HCT116 (cell line): ENCODE data around the gene IFI16. TPM values are rescaled to one million over a fixed set of nuclear protein-coding genes. Genes with fewer than 3 reads are reported as not detected.

Experiments
- ATAC-seq: fragments of 200-7000 bp; cut with Tn5 transposase; 2 replicates; pipeline ENCODE4 v1.9.1; 2020; ENCODE audit warnings: mild to moderate bottlenecking, moderate library complexity
- BruUV-seq: library from RNA; stranded (reverse); fragments of 400-500 nt; replicated peaks from 2 replicates; lab custom pipeline; 2021; lab: Mats Ljungman, UMichigan
- CTCF ChIA-PET: fragments of 300-600 bp; sonication (Branson Sonifier 250); formaldehyde crosslinking; loops from one replicate; lab custom pipeline; 2021; ENCODE audit warnings: antibody characterized with exemption; lab: Charles Lee
- POLR2A ChIA-PET: fragments of 300-600, 350-600 bp; sonication (Branson Sonifier 250); formaldehyde crosslinking; loops from one replicate; lab custom pipeline; 2021; ENCODE audit warnings: antibody characterized with exemption; lab: Charles Lee
- RAD21 ChIA-PET, 2 experiments: fragments of 300-600 bp; sonication (Branson Sonifier 250); formaldehyde crosslinking; loops; one replicate each; lab custom pipeline; 2023; ENCODE audit warnings: low total read pairs in 2 of 2; ENCODE audit not compliant: uncharacterized antibody in 2 of 2, unreplicated experiment in 2 of 2, low non-redundant PET in 1 of 2; lab: Charles Lee
- DNase-seq: peaks from one replicate; pipeline ENCODE4 v3.0.0-alpha.2; 2010; ENCODE audit warnings: low read depth, low spot score
- H2AFZ ChIP-seq: fragments of 200-600 bp; shearing (Covaris generic), sonication (generic); 2 replicates; pipeline ENCODE4 v1.6.1; 2017; ENCODE audit warnings: low read depth, mixed run types, mixed read lengths, antibody characterized with exemption, low read length; ENCODE audit not compliant: poor library complexity, severe bottlenecking
- H3K27ac ChIP-seq: 2 replicates; pipeline ENCODE4 v1.5.1; 2012; ENCODE audit warnings: low read depth, low read length
- H3K27me3 ChIP-seq: fragments of 200-600 bp; sonication (generic); 2 replicates; pipeline ENCODE4 v1.6.1; 2016; ENCODE audit warnings: mixed run types, low read length, mixed read lengths; ENCODE audit not compliant: insufficient read depth
- H3K36me3 ChIP-seq, 2 experiments: fragments of 200-500 bp in 1 of 2; fragments of 200-600 bp in 1 of 2; sonication (Bioruptor generic) in 1 of 2; sonication (generic) in 1 of 2; 2 replicates each; pipeline versions ENCODE4 v1.5.1 to v1.6.1; 2014 to 2016; ENCODE audit warnings: low read length in 2 of 2, inconsistent platforms in 1 of 2, mixed read lengths in 1 of 2, mixed run types in 1 of 2; ENCODE audit not compliant: insufficient read depth in 2 of 2, control insufficient read depth in 1 of 2
- H3K4me1 ChIP-seq, 2 experiments: fragments of 200-600 bp in 1 of 2; sonication (generic) in 1 of 2; 2 replicates each; pipeline versions ENCODE4 v1.5.1 to v1.6.1; 2012 to 2017; ENCODE audit warnings: low read length in 2 of 2, inconsistent platforms in 1 of 2, mild to moderate bottlenecking in 1 of 2, mixed read lengths in 1 of 2, mixed run types in 1 of 2, moderate library complexity in 1 of 2; ENCODE audit not compliant: insufficient read depth in 2 of 2, control insufficient read depth in 1 of 2
- H3K4me2 ChIP-seq: fragments of 200-600 bp; sonication (generic); 2 replicates; pipeline ENCODE4 v1.6.1; 2017; ENCODE audit warnings: mixed run types, low read length, mixed read lengths
- H3K4me3 ChIP-seq, 2 experiments: fragments of 200-600 bp in 1 of 2; sonication (generic) in 1 of 2; replicated peaks in 1 of 2; 2 replicates each; pipeline ENCODE4 v1.5.1; 2011 to 2016; ENCODE audit warnings: low read length in 2 of 2, control low read depth in 1 of 2, low read depth in 1 of 2, mild to moderate bottlenecking in 1 of 2, mixed read lengths in 1 of 2, mixed run types in 1 of 2
- H3K79me2 ChIP-seq: fragments of 200-600 bp; sonication (generic); 2 replicates; pipeline ENCODE4 v1.6.1; 2017; ENCODE audit warnings: mild to moderate bottlenecking, mixed run types, low read length, moderate library complexity, mixed read lengths; ENCODE audit not compliant: insufficient read depth
- H3K9ac ChIP-seq: fragments of 200-600 bp; sonication (generic); 2 replicates; pipeline ENCODE4 v1.6.1; 2016; ENCODE audit warnings: low read length, mixed read lengths
- H3K9me2 ChIP-seq: fragments of 200-600 bp; sonication (generic), shearing (Covaris generic); 2 replicates; pipeline ENCODE4 v1.6.1; 2017; ENCODE audit warnings: mixed run types, mild to moderate bottlenecking, moderate library complexity; ENCODE audit not compliant: insufficient read depth
- H3K9me3 ChIP-seq, 2 experiments: fragments of 200-500 bp in 1 of 2; fragments of 200-600 bp in 1 of 2; sonication (Bioruptor generic) in 1 of 2; sonication (generic) in 1 of 2; 2 replicates each; pipeline ENCODE4 v1.6.1; 2014 to 2017; ENCODE audit warnings: low read length in 2 of 2, mixed read lengths in 2 of 2, inconsistent platforms in 1 of 2, low read depth in 1 of 2, mild to moderate bottlenecking in 1 of 2, mixed run types in 1 of 2, moderate library complexity in 1 of 2; ENCODE audit not compliant: control insufficient read depth in 1 of 2, insufficient read depth in 1 of 2
- H4K20me1 ChIP-seq: fragments of 200-600 bp; sonication (generic), shearing (Covaris generic); 2 replicates; pipeline ENCODE4 v1.6.1; 2017; ENCODE audit warnings: mixed run types, mild to moderate bottlenecking, moderate library complexity; ENCODE audit not compliant: insufficient read depth
- CBX3 ChIP-seq: IDR thresholded peaks from 2 replicates; pipeline ENCODE4 v1.6.1; 2012; ENCODE audit warnings: low read depth
- CEBPB ChIP-seq: IDR thresholded peaks from 2 replicates; pipeline ENCODE4 v1.6.1; 2012; ENCODE audit warnings: low read depth
- ELF1 ChIP-seq: IDR thresholded peaks from 2 replicates; pipeline ENCODE4 v1.6.1; 2012; ENCODE audit warnings: low read depth, borderline replicate concordance
- EZH2 ChIP-seq: fragments of 200-600 bp; sonication (generic); IDR thresholded peaks from 2 replicates; pipeline ENCODE4 v1.6.1; 2017; ENCODE audit warnings: antibody characterized with exemption, mixed run types
- FOSL1 ChIP-seq: IDR thresholded peaks from 2 replicates; pipeline ENCODE4 v1.6.1; 2012; ENCODE audit warnings: low read depth
- JUND ChIP-seq: IDR thresholded peaks from 2 replicates; pipeline ENCODE4 v1.6.1; 2012
- POLR2A ChIP-seq: IDR thresholded peaks from 2 replicates; pipeline ENCODE4 v1.7.0; 2011; ENCODE audit warnings: borderline replicate concordance; ENCODE audit not compliant: insufficient read depth, insufficient read length; ENCODE audit errors: extremely low read depth
- POLR2AphosphoS5 ChIP-seq: IDR thresholded peaks from 2 replicates; pipeline ENCODE4 v1.6.1; 2011; ENCODE audit warnings: mild to moderate bottlenecking, low read depth, low read length, moderate library complexity
- RAD21 ChIP-seq: IDR thresholded peaks from 2 replicates; pipeline ENCODE4 v1.6.1; 2012; ENCODE audit warnings: low read depth, mild to moderate bottlenecking
- SIN3A ChIP-seq: IDR thresholded peaks from 2 replicates; pipeline ENCODE4 v1.6.1; 2012; ENCODE audit warnings: low read depth
- SRF ChIP-seq: IDR thresholded peaks from 2 replicates; pipeline ENCODE4 v1.6.1; 2012; ENCODE audit warnings: low read depth
- TCF7L2 ChIP-seq: IDR thresholded peaks from 2 replicates; pipeline ENCODE4 v1.7.0; 2011; ENCODE audit warnings: borderline replicate concordance, inconsistent platforms; ENCODE audit not compliant: insufficient read depth, insufficient read length; ENCODE audit errors: extremely low read depth
- ZFX ChIP-seq: fragments of 450-650 bp; IDR thresholded peaks from 2 replicates; pipeline ENCODE4 v1.6.1; 2017
- ZNF274 ChIP-seq: fragments of 200-500 bp; sonication (Bioruptor generic); IDR thresholded peaks from 2 replicates; pipeline ENCODE4 v1.6.1; 2014; ENCODE audit warnings: mild to moderate bottlenecking, low read depth, low read length, inconsistent platforms
- intact Hi-C: fragments of 100-400 bp; cut with micrococcal nuclease; formaldehyde crosslinking; loops from 2 replicates; pipeline ENCODE4 v1.10.0; 2022
- total RNA-seq: library from RNA; stranded (reverse); gene quantifications from one replicate; pipeline ENCODE4 v1.2.1, GENCODE V29; 2021; ENCODE audit not compliant: unreplicated experiment
- TF ChIP-seq, protein P1 (sequence below): IDR thresholded peaks from 2 replicates; pipeline ENCODE4 v1.6.1; 2011; ENCODE audit warnings: mild to moderate bottlenecking, low read length, moderate library complexity; ENCODE audit not compliant: insufficient replicate concordance; ENCODE audit errors: extremely low read depth
- TF ChIP-seq, protein P2 (sequence below): IDR thresholded peaks from 2 replicates; pipeline ENCODE4 v1.6.1; 2012

IFI16 gene
- total RNA-seq, 1 experiment from 2014 or later, result 1.6 TPM

- Histone ChIP-seq H3K9ac (no peak overlapping the region), H3K4me3 (no peak overlapping the region), H3K36me3 (no peaks in the 10 kb centered on the region), H3K4me1 (no peaks in the 10 kb centered on the region)
- RAD21 ChIA-PET, result no interaction called here
- TF ChIP-seq CEBPB (no peak), SIN3A (no peak), FOSL1 (no peak), SRF (no peak), ZFX (no peak), ELF1 (no peak), RAD21 (no peak), CBX3 (no peak), POLR2A (no peak), EZH2 (no peak), POLR2AphosphoS5 (no peak), ZNF274 (no peak), TCF7L2 (no peak), JUND (no peak)
- TF ChIP-seq, protein P1, sequence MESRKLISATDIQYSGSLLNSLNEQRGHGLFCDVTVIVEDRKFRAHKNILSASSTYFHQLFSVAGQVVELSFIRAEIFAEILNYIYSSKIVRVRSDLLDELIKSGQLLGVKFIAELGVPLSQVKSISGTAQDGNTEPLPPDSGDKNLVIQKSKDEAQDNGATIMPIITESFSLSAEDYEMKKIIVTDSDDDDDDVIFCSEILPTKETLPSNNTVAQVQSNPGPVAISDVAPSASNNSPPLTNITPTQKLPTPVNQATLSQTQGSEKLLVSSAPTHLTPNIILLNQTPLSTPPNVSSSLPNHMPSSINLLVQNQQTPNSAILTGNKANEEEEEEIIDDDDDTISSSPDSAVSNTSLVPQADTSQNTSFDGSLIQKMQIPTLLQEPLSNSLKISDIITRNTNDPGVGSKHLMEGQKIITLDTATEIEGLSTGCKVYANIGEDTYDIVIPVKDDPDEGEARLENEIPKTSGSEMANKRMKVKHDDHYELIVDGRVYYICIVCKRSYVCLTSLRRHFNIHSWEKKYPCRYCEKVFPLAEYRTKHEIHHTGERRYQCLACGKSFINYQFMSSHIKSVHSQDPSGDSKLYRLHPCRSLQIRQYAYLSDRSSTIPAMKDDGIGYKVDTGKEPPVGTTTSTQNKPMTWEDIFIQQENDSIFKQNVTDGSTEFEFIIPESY, result no peak
- TF ChIP-seq, protein P2, sequence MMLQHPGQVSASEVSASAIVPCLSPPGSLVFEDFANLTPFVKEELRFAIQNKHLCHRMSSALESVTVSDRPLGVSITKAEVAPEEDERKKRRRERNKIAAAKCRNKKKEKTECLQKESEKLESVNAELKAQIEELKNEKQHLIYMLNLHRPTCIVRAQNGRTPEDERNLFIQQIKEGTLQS, result no peak
- TF ChIP-seq, all 23 proteins: peak for 0
- no peaks in the 10 kb centered on the region for H3K9me3 ChIP-seq
- no peak overlapping the region for H3K4me2 ChIP-seq
- DNase-seq (no peak), ATAC-seq (no peak)
- H3K27me3 ChIP-seq, result peaks cover 2% of the 10 kb centered on the region; the same call in 1 of the 2 replicates
- H2AFZ ChIP-seq, result no peak overlapping the region
- CTCF ChIA-PET, result no interaction called here
- H4K20me1 ChIP-seq, result no peaks in the 10 kb centered on the region
- H3K9me2 ChIP-seq, result no peaks in the 10 kb centered on the region
- H3K27ac ChIP-seq, result no peak overlapping the region
- POLR2A ChIA-PET, result no interaction called here
- H3K79me2 ChIP-seq, result no peaks in the 10 kb centered on the region
- no TSS peak for BruUV-seq
- intact Hi-C loops, result no loop called here
These were observed 2.0 kb downstream of the IFI16 start for GRCh38 chr1:159011751-159012150.
